GM23338 (cell line): ENCODE measurements around the gene POC1B.

Experiments used
- CREB1 ChIP-seq: fragments of 250-450 bp; sonication (Bioruptor Pico); IDR thresholded peaks from 2 replicates; pipeline ENCODE4 v1.5.0; 2020; ENCODE audit warnings: low read depth, mild to moderate bottlenecking, moderate library complexity
- CTCF ChIP-seq, 2 experiments: fragments of 200-600 bp in 1 of 2; sonication (generic) in 1 of 2; conservative IDR thresholded peaks; 2 replicates each; pipeline versions ENCODE4 v1.5.1 to v1.6.1; 2016 to 2017; ENCODE audit warnings: antibody characterized with exemption in 2 of 2, low read depth in 2 of 2, mild to moderate bottlenecking in 2 of 2, moderate library complexity in 1 of 2
- EZH2 ChIP-seq: fragments of 200-600 bp; sonication (generic); IDR thresholded peaks from one replicate; pipeline ENCODE4 v1.8.0; 2017; ENCODE audit warnings: antibody characterized with exemption, mild to moderate bottlenecking, low read depth; ENCODE audit not compliant: unreplicated experiment
- EZH2phosphoT487 ChIP-seq: fragments of 200-600 bp; sonication (generic); IDR thresholded peaks from one replicate; pipeline ENCODE4 v1.8.1; 2018; ENCODE audit warnings: antibody characterized with exemption; ENCODE audit not compliant: unreplicated experiment
- JUNB ChIP-seq: IDR thresholded peaks from one replicate; pipeline ENCODE4 v1.6.1; 2016; ENCODE audit warnings: antibody characterized with exemption; ENCODE audit not compliant: unreplicated experiment
- NANOG ChIP-seq: IDR thresholded peaks from 2 replicates; pipeline ENCODE4 v1.6.1; 2016; ENCODE audit warnings: antibody characterized with exemption, borderline replicate concordance
- POLR2AphosphoS5 ChIP-seq: IDR thresholded peaks from 2 replicates; pipeline ENCODE4 v1.6.1; 2016; ENCODE audit warnings: antibody characterized with exemption, low read depth
- ZNF114 ChIP-seq: fragments of 250-450 bp; sonication (Bioruptor Pico); IDR thresholded peaks from 2 replicates; pipeline ENCODE4 v1.5.0; 2020; ENCODE audit warnings: mild to moderate bottlenecking, moderate library complexity
- ZNF331 ChIP-seq: fragments of 250-450 bp; sonication (Bioruptor Pico); IDR thresholded peaks from 2 replicates; pipeline ENCODE4 v1.5.0; 2020; ENCODE audit warnings: low read depth, mild to moderate bottlenecking, moderate library complexity
- TF ChIP-seq, protein P1 (sequence below): IDR thresholded peaks from one replicate; pipeline ENCODE4 v1.6.1; 2018; ENCODE audit warnings: antibody characterized with exemption; ENCODE audit not compliant: unreplicated experiment
- TF ChIP-seq, protein P2 (sequence below): IDR thresholded peaks from 2 replicates; pipeline ENCODE4 v1.6.1; 2016; ENCODE audit warnings: antibody characterized with exemption
- TF ChIP-seq, protein P3 (sequence below): fragments of 250-450 bp; sonication (Bioruptor Pico); IDR thresholded peaks from 2 replicates; pipeline ENCODE4 v1.5.0; 2020; ENCODE audit warnings: mild to moderate bottlenecking, moderate library complexity

DNA sequence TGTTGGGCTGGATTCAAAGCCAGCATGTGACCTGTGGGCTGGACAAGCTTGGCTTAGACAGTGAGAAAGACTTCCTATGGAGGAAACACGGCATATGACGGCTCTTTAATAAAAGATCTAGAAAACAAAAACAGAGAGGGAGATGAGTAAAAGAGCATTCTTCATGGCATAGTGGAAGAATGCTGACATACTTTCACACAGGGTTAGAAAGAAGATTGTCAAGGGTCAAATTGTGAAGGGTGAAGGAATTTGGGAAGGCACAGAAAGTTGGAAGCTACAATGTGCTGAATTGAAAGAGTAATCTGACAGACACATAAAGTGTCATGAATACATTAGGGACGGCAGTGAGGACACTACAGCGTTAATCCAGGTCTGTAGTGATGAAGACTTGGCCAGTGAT is 64.7 kb downstream of the POC1B start:
- TF ChIP-seq CTCF (conservative IDR thresholded peaks at IDR 0.05; ENCODE audit: low read depth in 2 of 2) = no peak
- TF ChIP-seq, protein P1, sequence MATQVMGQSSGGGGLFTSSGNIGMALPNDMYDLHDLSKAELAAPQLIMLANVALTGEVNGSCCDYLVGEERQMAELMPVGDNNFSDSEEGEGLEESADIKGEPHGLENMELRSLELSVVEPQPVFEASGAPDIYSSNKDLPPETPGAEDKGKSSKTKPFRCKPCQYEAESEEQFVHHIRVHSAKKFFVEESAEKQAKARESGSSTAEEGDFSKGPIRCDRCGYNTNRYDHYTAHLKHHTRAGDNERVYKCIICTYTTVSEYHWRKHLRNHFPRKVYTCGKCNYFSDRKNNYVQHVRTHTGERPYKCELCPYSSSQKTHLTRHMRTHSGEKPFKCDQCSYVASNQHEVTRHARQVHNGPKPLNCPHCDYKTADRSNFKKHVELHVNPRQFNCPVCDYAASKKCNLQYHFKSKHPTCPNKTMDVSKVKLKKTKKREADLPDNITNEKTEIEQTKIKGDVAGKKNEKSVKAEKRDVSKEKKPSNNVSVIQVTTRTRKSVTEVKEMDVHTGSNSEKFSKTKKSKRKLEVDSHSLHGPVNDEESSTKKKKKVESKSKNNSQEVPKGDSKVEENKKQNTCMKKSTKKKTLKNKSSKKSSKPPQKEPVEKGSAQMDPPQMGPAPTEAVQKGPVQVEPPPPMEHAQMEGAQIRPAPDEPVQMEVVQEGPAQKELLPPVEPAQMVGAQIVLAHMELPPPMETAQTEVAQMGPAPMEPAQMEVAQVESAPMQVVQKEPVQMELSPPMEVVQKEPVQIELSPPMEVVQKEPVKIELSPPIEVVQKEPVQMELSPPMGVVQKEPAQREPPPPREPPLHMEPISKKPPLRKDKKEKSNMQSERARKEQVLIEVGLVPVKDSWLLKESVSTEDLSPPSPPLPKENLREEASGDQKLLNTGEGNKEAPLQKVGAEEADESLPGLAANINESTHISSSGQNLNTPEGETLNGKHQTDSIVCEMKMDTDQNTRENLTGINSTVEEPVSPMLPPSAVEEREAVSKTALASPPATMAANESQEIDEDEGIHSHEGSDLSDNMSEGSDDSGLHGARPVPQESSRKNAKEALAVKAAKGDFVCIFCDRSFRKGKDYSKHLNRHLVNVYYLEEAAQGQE = no peak
- no peak for TF ChIP-seq CREB1 (CRISPR knock-in tag)
- no peak for TF ChIP-seq EZH2
- TF ChIP-seq POLR2AphosphoS5 = no peak
- TF ChIP-seq, protein P2, sequence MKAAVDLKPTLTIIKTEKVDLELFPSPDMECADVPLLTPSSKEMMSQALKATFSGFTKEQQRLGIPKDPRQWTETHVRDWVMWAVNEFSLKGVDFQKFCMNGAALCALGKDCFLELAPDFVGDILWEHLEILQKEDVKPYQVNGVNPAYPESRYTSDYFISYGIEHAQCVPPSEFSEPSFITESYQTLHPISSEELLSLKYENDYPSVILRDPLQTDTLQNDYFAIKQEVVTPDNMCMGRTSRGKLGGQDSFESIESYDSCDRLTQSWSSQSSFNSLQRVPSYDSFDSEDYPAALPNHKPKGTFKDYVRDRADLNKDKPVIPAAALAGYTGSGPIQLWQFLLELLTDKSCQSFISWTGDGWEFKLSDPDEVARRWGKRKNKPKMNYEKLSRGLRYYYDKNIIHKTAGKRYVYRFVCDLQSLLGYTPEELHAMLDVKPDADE = no peak
- no peak for TF ChIP-seq EZH2phosphoT487
- TF ChIP-seq JUNB = no peak
- no peak for TF ChIP-seq ZNF331 (CRISPR knock-in tag)
- TF ChIP-seq, protein P3, sequence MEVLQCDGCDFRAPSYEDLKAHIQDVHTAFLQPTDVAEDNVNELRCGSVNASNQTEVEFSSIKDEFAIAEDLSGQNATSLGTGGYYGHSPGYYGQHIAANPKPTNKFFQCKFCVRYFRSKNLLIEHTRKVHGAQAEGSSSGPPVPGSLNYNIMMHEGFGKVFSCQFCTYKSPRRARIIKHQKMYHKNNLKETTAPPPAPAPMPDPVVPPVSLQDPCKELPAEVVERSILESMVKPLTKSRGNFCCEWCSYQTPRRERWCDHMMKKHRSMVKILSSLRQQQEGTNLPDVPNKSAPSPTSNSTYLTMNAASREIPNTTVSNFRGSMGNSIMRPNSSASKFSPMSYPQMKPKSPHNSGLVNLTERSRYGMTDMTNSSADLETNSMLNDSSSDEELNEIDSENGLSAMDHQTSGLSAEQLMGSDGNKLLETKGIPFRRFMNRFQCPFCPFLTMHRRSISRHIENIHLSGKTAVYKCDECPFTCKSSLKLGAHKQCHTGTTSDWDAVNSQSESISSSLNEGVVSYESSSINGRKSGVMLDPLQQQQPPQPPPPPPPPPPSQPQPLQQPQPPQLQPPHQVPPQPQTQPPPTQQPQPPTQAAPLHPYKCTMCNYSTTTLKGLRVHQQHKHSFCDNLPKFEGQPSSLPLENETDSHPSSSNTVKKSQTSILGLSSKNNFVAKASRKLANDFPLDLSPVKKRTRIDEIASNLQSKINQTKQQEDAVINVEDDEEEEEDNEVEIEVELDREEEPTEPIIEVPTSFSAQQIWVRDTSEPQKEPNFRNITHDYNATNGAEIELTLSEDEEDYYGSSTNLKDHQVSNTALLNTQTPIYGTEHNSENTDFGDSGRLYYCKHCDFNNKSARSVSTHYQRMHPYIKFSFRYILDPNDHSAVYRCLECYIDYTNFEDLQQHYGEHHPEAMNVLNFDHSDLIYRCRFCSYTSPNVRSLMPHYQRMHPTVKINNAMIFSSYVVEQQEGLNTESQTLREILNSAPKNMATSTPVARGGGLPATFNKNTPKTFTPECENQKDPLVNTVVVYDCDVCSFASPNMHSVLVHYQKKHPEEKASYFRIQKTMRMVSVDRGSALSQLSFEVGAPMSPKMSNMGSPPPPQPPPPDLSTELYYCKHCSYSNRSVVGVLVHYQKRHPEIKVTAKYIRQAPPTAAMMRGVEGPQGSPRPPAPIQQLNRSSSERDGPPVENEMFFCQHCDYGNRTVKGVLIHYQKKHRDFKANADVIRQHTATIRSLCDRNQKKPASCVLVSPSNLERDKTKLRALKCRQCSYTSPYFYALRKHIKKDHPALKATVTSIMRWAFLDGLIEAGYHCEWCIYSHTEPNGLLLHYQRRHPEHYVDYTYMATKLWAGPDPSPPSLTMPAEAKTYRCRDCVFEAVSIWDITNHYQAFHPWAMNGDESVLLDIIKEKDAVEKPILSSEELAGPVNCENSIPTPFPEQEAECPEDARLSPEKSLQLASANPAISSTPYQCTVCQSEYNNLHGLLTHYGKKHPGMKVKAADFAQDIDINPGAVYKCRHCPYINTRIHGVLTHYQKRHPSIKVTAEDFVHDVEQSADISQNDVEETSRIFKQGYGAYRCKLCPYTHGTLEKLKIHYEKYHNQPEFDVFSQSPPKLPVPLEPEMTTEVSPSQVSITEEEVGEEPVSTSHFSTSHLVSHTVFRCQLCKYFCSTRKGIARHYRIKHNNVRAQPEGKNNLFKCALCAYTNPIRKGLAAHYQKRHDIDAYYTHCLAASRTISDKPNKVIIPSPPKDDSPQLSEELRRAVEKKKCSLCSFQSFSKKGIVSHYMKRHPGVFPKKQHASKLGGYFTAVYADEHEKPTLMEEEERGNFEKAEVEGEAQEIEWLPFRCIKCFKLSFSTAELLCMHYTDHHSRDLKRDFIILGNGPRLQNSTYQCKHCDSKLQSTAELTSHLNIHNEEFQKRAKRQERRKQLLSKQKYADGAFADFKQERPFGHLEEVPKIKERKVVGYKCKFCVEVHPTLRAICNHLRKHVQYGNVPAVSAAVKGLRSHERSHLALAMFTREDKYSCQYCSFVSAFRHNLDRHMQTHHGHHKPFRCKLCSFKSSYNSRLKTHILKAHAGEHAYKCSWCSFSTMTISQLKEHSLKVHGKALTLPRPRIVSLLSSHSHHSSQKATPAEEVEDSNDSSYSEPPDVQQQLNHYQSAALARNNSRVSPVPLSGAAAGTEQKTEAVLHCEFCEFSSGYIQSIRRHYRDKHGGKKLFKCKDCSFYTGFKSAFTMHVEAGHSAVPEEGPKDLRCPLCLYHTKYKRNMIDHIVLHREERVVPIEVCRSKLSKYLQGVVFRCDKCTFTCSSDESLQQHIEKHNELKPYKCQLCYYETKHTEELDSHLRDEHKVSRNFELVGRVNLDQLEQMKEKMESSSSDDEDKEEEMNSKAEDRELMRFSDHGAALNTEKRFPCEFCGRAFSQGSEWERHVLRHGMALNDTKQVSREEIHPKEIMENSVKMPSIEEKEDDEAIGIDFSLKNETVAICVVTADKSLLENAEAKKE (CRISPR knock-in tag) = no peak
- no peak for TF ChIP-seq NANOG
- TF ChIP-seq ZNF114 (CRISPR knock-in tag) = no peak
